Retina (tissue), 1 donor: ENCODE measurements around the gene XCL1.
"Not testable (repeated sequence)": the region's sequence is repeated elsewhere in the genome, so short reads cannot be mapped to it uniquely, and the experiment has no call there.

Experiments
- DNase-seq: peaks from one replicate; pipeline ENCODE4 v3.0.0-alpha.2; 2016

Gene XCL1

GRCh38 chr1:168576245-168576688, at the start of gene XCL1:
TSS of gene XCL1 (plus strand) at chr1:168576605. CDS start at chr1:168576638, 33 bp downstream.
- not testable (repeated sequence) for DNase-seq

GRCh38 chr1:168529518-168529917, 46.9 kb upstream of the XCL1 start:
- no peak for DNase-seq

- no peak for DNase-seq
Measured at GRCh38 chr1:168531615-168532345, 44.6 kb upstream of the XCL1 start.

GRCh38 chr1:168535536-168535935, 40.9 kb upstream of the XCL1 start:
- DNase-seq, result no peak

- DNase-seq, result not testable (repeated sequence)
Measured at GRCh38 chr1:168540798-168541197, 35.6 kb upstream of the XCL1 start.

GRCh38 chr1:168542978-168543377, 33.4 kb upstream of the XCL1 start:
- DNase-seq, result not testable (repeated sequence)

GRCh38 chr1:168543840-168544498, 32.4 kb upstream of the XCL1 start, which contains the start of gene XCL2:
TSS of gene XCL2 (minus strand) at chr1:168543997. CDS start at chr1:168543964, 33 bp downstream.
- DNase-seq, result not testable (repeated sequence)

- not testable (repeated sequence) for DNase-seq
Measured at GRCh38 chr1:168545678-168546552, 30.5 kb upstream of the XCL1 start.

- not testable (repeated sequence) for DNase-seq
Measured at GRCh38 chr1:168546553-168546895, 29.9 kb upstream of the XCL1 start.

- DNase-seq, result no peak
Measured at GRCh38 chr1:168550971-168551370, 25.4 kb upstream of the XCL1 start.

- no peak for DNase-seq
Measured at GRCh38 chr1:168551688-168552087, 24.7 kb upstream of the XCL1 start.

- no peak for DNase-seq
Measured at GRCh38 chr1:168552961-168553360, 23.4 kb upstream of the XCL1 start.

- no peak for DNase-seq
Measured at GRCh38 chr1:168553680-168554553, 22.5 kb upstream of the XCL1 start.

- no peak for DNase-seq
Measured at GRCh38 chr1:168554603-168555483, 21.6 kb upstream of the XCL1 start.

- DNase-seq, result no peak
Measured at GRCh38 chr1:168555508-168556046, 20.8 kb upstream of the XCL1 start.

- no peak for DNase-seq
Measured at GRCh38 chr1:168556647-168557046, 19.8 kb upstream of the XCL1 start.

- DNase-seq, result no peak
Measured at GRCh38 chr1:168560370-168560769, 16.0 kb upstream of the XCL1 start.

- DNase-seq, result no peak
Measured at GRCh38 chr1:168561989-168562388, 14.4 kb upstream of the XCL1 start.

GRCh38 chr1:168565825-168566224, 10.6 kb upstream of the XCL1 start:
- no peak for DNase-seq

GRCh38 chr1:168567007-168567406, 9.4 kb upstream of the XCL1 start:
- no peak for DNase-seq

GRCh38 chr1:168567568-168567967, 8.8 kb upstream of the XCL1 start:
- DNase-seq, result no peak
